Osteoblast (primary cell): ENCODE results near the gene EXOG. TPM values are rescaled to one million over a fixed set of nuclear protein-coding genes. Genes with fewer than 3 reads are reported as not detected.

Experiments
- DNase-seq: peaks from one replicate; pipeline ENCODE4 v3.0.0; 2011; ENCODE audit warnings: low spot score, mixed read lengths; ENCODE audit not compliant: insufficient read length; ENCODE audit errors: missing footprints
- H2AFZ ChIP-seq: 2 replicates; pipeline ENCODE4 v1.6.0; 2011; ENCODE audit warnings: mild to moderate bottlenecking, low read length
- H3K27ac ChIP-seq: 2 replicates; pipeline ENCODE4 v1.5.1; 2011; ENCODE audit warnings: mild to moderate bottlenecking, low read depth, low read length, moderate library complexity
- H3K27me3 ChIP-seq: 2 replicates; pipeline ENCODE4 v1.6.0; 2012; ENCODE audit warnings: mild to moderate bottlenecking, control low read depth, inconsistent platforms, low read length, moderate library complexity; ENCODE audit not compliant: insufficient read depth
- H3K36me3 ChIP-seq: 2 replicates; pipeline ENCODE4 v1.5.1; 2011; ENCODE audit warnings: mild to moderate bottlenecking, low read length, control low read depth, moderate library complexity; ENCODE audit not compliant: insufficient read depth
- H3K4me1 ChIP-seq: 2 replicates; pipeline ENCODE4 v1.5.1; 2011; ENCODE audit warnings: mild to moderate bottlenecking, low read length, control low read depth, moderate library complexity; ENCODE audit not compliant: insufficient read depth
- H3K4me2 ChIP-seq: 2 replicates; pipeline ENCODE4 v1.6.0; 2011; ENCODE audit warnings: mild to moderate bottlenecking, low read length; ENCODE audit not compliant: insufficient read depth
- H3K4me3 ChIP-seq: fragments of 200-600 bp; sonication (generic); 3 replicates; pipeline ENCODE4 v1.5.1; 2012; ENCODE audit warnings: mild to moderate bottlenecking, low read length, inconsistent platforms; ENCODE audit not compliant: insufficient read depth
- H3K79me2 ChIP-seq: 2 replicates; pipeline ENCODE4 v1.6.0; 2012; ENCODE audit warnings: mild to moderate bottlenecking, low read length, control low read depth, inconsistent platforms; ENCODE audit not compliant: insufficient read depth
- H3K9me3 ChIP-seq: 2 replicates; pipeline ENCODE4 v1.5.1; 2011; ENCODE audit warnings: low read depth, low read length, control low read depth
- H4K20me1 ChIP-seq: 2 replicates; pipeline ENCODE4 v1.6.0; 2012; ENCODE audit warnings: mild to moderate bottlenecking, low read length, control low read depth; ENCODE audit not compliant: insufficient read depth
- CTCF ChIP-seq: IDR thresholded peaks from 2 replicates; pipeline ENCODE4 v1.5.1; 2011; ENCODE audit warnings: mild to moderate bottlenecking, low read depth, low read length, moderate library complexity; ENCODE audit errors: extremely low read depth
- total RNA-seq: library from RNA; depleted of rRNA; stranded (reverse); fragments of >200 nt; gene quantifications from 2 replicates; pipeline ENCODE4 v1.2.3, GENCODE V29; 2012

Gene EXOG
- total RNA-seq, 1 donor, result 14.5 TPM

GRCh38 chr3:38541806-38542205 lies 45.7 kb downstream of the EXOG start:
- no peak overlapping the region for H3K4me2 ChIP-seq
- no peak for TF ChIP-seq CTCF
- DNase-seq, result peak; percentile 92
- peaks cover 13% of the 10 kb centered on the region for H3K4me1 ChIP-seq
- H3K4me3 ChIP-seq, result no peak overlapping the region
- peaks cover 5% of the 10 kb centered on the region for H3K27me3 ChIP-seq
- peaks cover 7% of the 10 kb centered on the region for H4K20me1 ChIP-seq
- no peaks in the 10 kb centered on the region for H3K9me3 ChIP-seq
- no peaks in the 10 kb centered on the region for H3K36me3 ChIP-seq
- no peaks in the 10 kb centered on the region for H3K79me2 ChIP-seq
- no peak overlapping the region for H3K27ac ChIP-seq
- H2AFZ ChIP-seq, result no peak overlapping the region

GRCh38 chr3:38542401-38543298 lies 46.5 kb downstream of the EXOG start:
- no peak overlapping the region for H3K4me3 ChIP-seq
- peaks cover 13% of the 10 kb centered on the region for H3K4me1 ChIP-seq
- no peak for DNase-seq
- no peaks in the 10 kb centered on the region for H3K79me2 ChIP-seq
- peaks cover 5% of the 10 kb centered on the region for H3K27me3 ChIP-seq
- no peak overlapping the region for H2AFZ ChIP-seq
- no peaks in the 10 kb centered on the region for H3K36me3 ChIP-seq
- H4K20me1 ChIP-seq, result peaks cover 7% of the 10 kb centered on the region
- H3K9me3 ChIP-seq, result no peaks in the 10 kb centered on the region
- no peak for TF ChIP-seq CTCF
- H3K27ac ChIP-seq, result no peak overlapping the region
- H3K4me2 ChIP-seq, result peak overlapping the region; percentile 15

GRCh38 chr3:38543586-38543985 lies 47.4 kb downstream of the EXOG start:
- peaks cover 7% of the 10 kb centered on the region for H4K20me1 ChIP-seq
- H3K4me1 ChIP-seq, result peaks cover 13% of the 10 kb centered on the region
- no peak overlapping the region for H3K4me3 ChIP-seq
- no peak overlapping the region for H3K27ac ChIP-seq
- no peak for TF ChIP-seq CTCF
- no peak for DNase-seq
- peaks cover 9% of the 10 kb centered on the region for H3K27me3 ChIP-seq
- H3K36me3 ChIP-seq, result no peaks in the 10 kb centered on the region
- no peaks in the 10 kb centered on the region for H3K9me3 ChIP-seq
- H2AFZ ChIP-seq, result no peak overlapping the region
- H3K79me2 ChIP-seq, result no peaks in the 10 kb centered on the region
- H3K4me2 ChIP-seq, result no peak overlapping the region

- no peak overlapping the region for H3K27ac ChIP-seq
- peaks cover 13% of the 10 kb centered on the region for H3K4me1 ChIP-seq
- no peak overlapping the region for H3K4me2 ChIP-seq
- no peak for DNase-seq
- H3K79me2 ChIP-seq, result no peaks in the 10 kb centered on the region
- no peaks in the 10 kb centered on the region for H3K9me3 ChIP-seq
- no peak overlapping the region for H3K4me3 ChIP-seq
- H3K36me3 ChIP-seq, result no peaks in the 10 kb centered on the region
- H2AFZ ChIP-seq, result no peak overlapping the region
- TF ChIP-seq CTCF, result no peak
- H4K20me1 ChIP-seq, result peaks cover 7% of the 10 kb centered on the region
- peaks cover 9% of the 10 kb centered on the region for H3K27me3 ChIP-seq
These were observed 48.8 kb downstream of the EXOG start for GRCh38 chr3:38544926-38545325.
